Retinal pigment epithelial cell (primary cell): ENCODE measurements around the gene P2RY6.
"Not testable (repeated sequence)": the region's sequence is repeated elsewhere in the genome, so short reads cannot be mapped to it uniquely, and the experiment has no call there.

Source experiments
- DNase-seq: peaks from one replicate; pipeline ENCODE4 v3.0.0-alpha.2; 2010; ENCODE audit warnings: low read depth
- H3K4me3 ChIP-seq: 2 replicates; pipeline ENCODE4 v1.5.1; 2011; ENCODE audit warnings: mild to moderate bottlenecking, low read length, control low read depth, moderate library complexity
- CTCF ChIP-seq: conservative IDR thresholded peaks from 2 replicates; pipeline ENCODE4 v1.5.1; 2011; ENCODE audit warnings: low read depth, low read length, control low read depth, inconsistent platforms

The P2RY6 gene

GRCh38 chr11:73268671-73269271 is 3.4 kb upstream of the P2RY6 start:
- H3K4me3 ChIP-seq, result no peak overlapping the region
- DNase-seq, result no peak
- TF ChIP-seq CTCF, result no peak

- DNase-seq, result no peak
- H3K4me3 ChIP-seq, result no peak overlapping the region
- TF ChIP-seq CTCF, result no peak
Measured at GRCh38 chr11:73269459-73270015, 2.6 kb upstream of the P2RY6 start.

- H3K4me3 ChIP-seq, result no peak overlapping the region
- DNase-seq, result no peak
- no peak for TF ChIP-seq CTCF
Measured at GRCh38 chr11:73270016-73270854, 1.9 kb upstream of the P2RY6 start.

- H3K4me3 ChIP-seq, result no peak overlapping the region
- DNase-seq, result no peak
- TF ChIP-seq CTCF, result no peak
Measured at GRCh38 chr11:73270855-73271477, 1.2 kb upstream of the P2RY6 start.

GRCh38 chr11:73271478-73271865 is 666 bp upstream of the P2RY6 start:
- DNase-seq, H3K4me3 ChIP-seq: not testable (repeated sequence)

- no peak overlapping the region for H3K4me3 ChIP-seq
- no peak for TF ChIP-seq CTCF
- no peak for DNase-seq
Measured at GRCh38 chr11:73272680-73273038, 521 bp downstream of the P2RY6 start.

- no peak for TF ChIP-seq CTCF
- DNase-seq, result no peak
- H3K4me3 ChIP-seq, result no peak overlapping the region
Measured at GRCh38 chr11:73273222-73273895, 1.2 kb downstream of the P2RY6 start.

- not testable (repeated sequence) for H3K4me3 ChIP-seq, DNase-seq
Measured at GRCh38 chr11:73274191-73274590, 2.1 kb downstream of the P2RY6 start.
